Measurements from ENCODE around the gene SMYD4. TPM values are rescaled to one million over a fixed set of nuclear protein-coding genes. Genes with fewer than 3 reads are reported as not detected.

Gene SMYD4
- total and polyA plus RNA-seq, 9 donors, result 8.5 to 22.0 (median 16.3) TPM

DNA sequence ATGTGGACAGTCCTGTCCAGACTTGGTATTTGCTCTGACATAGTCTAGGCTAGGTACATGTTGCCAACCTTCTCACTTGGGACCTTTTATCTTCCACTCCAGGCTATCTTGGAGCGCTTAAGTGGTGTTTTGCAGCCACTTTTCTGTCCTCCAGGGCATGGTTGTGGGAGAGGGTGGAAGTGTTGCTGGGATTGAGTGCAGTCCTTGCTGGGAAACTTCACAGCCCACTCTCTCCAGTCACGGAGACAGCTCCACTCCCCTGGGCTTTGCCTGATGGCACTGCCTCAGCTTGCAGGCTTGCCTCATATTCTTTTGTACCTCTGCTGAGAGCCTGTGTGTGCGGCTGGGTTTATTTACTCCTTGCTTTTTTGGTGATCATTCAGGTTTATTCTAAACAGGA is 17.5 kb upstream of the SMYD4 start:
- intact Hi-C loops (cut with DNase I), result no loop called here
- H3K27ac ChIP-seq, result no peak overlapping the region
- H3K36me3 ChIP-seq, result no peaks in the 10 kb centered on the region
- no peak for DNase-seq
- no peaks in the 10 kb centered on the region for H3K9me3 ChIP-seq
- H3K4me3 ChIP-seq, result no peak overlapping the region
- H3K27me3 ChIP-seq, result no peaks in the 10 kb centered on the region
- no peak for TF ChIP-seq EP300 (IDR thresholded peaks at IDR 0.05)
- TF ChIP-seq, protein P1, sequence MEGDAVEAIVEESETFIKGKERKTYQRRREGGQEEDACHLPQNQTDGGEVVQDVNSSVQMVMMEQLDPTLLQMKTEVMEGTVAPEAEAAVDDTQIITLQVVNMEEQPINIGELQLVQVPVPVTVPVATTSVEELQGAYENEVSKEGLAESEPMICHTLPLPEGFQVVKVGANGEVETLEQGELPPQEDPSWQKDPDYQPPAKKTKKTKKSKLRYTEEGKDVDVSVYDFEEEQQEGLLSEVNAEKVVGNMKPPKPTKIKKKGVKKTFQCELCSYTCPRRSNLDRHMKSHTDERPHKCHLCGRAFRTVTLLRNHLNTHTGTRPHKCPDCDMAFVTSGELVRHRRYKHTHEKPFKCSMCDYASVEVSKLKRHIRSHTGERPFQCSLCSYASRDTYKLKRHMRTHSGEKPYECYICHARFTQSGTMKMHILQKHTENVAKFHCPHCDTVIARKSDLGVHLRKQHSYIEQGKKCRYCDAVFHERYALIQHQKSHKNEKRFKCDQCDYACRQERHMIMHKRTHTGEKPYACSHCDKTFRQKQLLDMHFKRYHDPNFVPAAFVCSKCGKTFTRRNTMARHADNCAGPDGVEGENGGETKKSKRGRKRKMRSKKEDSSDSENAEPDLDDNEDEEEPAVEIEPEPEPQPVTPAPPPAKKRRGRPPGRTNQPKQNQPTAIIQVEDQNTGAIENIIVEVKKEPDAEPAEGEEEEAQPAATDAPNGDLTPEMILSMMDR (IDR thresholded peaks at IDR 0.05), result no peak
- no peak for TF ChIP-seq POLR2A (IDR thresholded peaks at IDR 0.05)
- no peaks in the 10 kb centered on the region for H3K4me1 ChIP-seq (ENCODE audit: insufficient read depth)
- WGBS, 3 donors, result 88 to 93% (median 91%) methylated on average over 3 of the region's 3 CpGs

DNA sequence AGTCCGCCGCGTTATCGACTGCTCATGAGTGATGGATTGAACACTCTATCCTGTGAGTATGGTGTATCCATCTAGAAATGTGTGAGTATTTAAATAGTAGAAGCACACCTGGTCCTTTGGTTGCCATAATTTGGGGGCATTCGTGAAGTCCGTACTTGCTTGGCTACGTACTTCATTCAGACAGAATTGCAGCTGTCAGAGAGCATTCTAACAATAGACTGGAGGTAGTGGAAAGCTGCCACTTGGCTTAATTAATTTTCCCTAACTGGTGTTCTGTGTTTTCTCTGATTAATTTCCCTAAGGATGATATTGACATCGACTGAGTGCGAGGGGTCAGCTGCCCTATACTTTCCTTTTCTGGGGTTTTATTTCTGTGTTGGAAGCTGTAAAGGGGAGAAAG is 14.2 kb upstream of the SMYD4 start:
- Histone ChIP-seq H3K27ac (no peak overlapping the region), H3K4me1 (ENCODE audit: insufficient read depth) (no peaks in the 10 kb centered on the region), H3K9me3 (no peaks in the 10 kb centered on the region), H3K4me3 (no peak overlapping the region), H3K36me3 (no peaks in the 10 kb centered on the region), H3K27me3 (no peaks in the 10 kb centered on the region)
- no peak for DNase-seq
- 93 to 94% (median 93%) methylated on average over 9 of the region's 9 CpGs for WGBS, 3 donors
- intact Hi-C loops (cut with DNase I), result no loop called here
- TF ChIP-seq, protein P1 (IDR thresholded peaks at IDR 0.05), result no peak
- TF ChIP-seq POLR2A (IDR thresholded peaks at IDR 0.05) (no peak), EP300 (IDR thresholded peaks at IDR 0.05) (no peak)

DNA sequence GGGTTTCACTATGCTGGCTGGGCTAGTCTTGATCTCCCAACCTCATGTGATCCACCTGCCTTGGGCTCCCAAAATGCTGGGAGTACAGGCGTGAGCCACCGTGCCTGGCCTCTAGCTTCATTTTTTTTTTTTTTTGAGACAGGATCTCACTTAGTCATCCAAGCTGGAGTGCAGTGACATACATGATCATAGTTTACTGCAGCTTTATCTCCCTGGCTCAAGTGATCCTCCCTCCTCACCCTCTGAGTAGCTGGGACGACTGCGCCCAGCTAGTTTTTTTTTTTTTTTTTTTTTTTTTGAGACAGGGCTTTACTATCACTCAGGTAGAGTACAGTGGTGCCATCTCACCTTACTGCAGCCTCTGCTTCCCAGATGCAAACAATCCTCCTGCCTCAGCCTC is 9.8 kb upstream of the SMYD4 start:
- DNase-seq, result no peak
- WGBS, 3 donors, result 74 to 86% (median 78%) methylated on average over 4 of the region's 4 CpGs
- no peaks in the 10 kb centered on the region for H3K36me3 ChIP-seq
- H3K27ac ChIP-seq, result no peak overlapping the region
- no peaks in the 10 kb centered on the region for H3K27me3 ChIP-seq
- no peaks in the 10 kb centered on the region for H3K4me1 ChIP-seq (ENCODE audit: insufficient read depth)
- intact Hi-C loops (cut with DNase I), result no loop called here
- H3K9me3 ChIP-seq, result no peaks in the 10 kb centered on the region
- H3K4me3 ChIP-seq, result no peak overlapping the region
- TF ChIP-seq EP300 (IDR thresholded peaks at IDR 0.05), result no peak
- no peak for TF ChIP-seq POLR2A (IDR thresholded peaks at IDR 0.05)

DNA sequence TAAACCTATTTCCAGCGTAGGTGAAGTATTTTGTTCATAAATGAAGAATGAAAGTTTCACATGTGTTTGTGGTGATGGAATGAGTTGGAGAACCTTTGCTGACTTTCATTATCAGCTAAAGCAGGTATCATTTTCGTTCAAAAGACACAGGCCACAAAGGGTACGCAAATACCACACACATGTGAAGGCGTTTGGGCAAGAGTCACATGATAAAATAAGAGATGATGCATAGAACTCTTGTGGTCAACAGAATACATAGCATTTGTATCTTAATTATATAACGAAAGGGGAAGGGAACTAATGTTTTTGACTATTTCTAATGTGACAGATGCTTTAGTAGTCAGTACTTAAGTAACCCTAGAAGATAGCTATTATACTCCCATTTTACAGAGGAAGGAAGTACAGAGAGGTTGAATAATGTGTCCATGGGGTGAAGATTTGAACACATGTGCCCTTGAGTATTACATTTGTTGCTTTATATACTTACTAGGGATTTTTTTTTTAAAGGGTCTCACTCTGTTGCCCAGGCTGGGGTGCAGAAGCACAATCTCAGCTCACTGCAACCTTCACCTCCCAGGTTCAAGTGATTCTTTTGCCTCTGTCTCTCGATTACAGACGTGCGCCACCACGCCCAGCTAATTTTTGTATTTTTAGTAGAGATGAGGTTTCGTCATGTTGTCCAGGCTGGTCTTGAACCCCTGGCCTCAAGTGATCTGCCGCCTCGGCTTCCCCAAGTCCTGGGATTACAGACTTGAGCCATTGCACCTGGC is 4.9 kb upstream of the SMYD4 start:
- Histone ChIP-seq H3K27ac (no peak overlapping the region), H3K4me1 (ENCODE audit: insufficient read depth) (no peaks in the 10 kb centered on the region), H3K9me3 (no peaks in the 10 kb centered on the region), H3K27me3 (no peaks in the 10 kb centered on the region), H3K4me3 (no peak overlapping the region), H3K36me3 (no peaks in the 10 kb centered on the region)
- 79 to 83% (median 82%) methylated on average over 12 of the region's 12 CpGs for WGBS, 3 donors
- TF ChIP-seq, protein P1 (IDR thresholded peaks at IDR 0.05), result no peak
- TF ChIP-seq POLR2A (IDR thresholded peaks at IDR 0.05) (no peak), EP300 (IDR thresholded peaks at IDR 0.05) (no peak)
- no peak for DNase-seq
- intact Hi-C loops (cut with DNase I), result no loop called here

DNA sequence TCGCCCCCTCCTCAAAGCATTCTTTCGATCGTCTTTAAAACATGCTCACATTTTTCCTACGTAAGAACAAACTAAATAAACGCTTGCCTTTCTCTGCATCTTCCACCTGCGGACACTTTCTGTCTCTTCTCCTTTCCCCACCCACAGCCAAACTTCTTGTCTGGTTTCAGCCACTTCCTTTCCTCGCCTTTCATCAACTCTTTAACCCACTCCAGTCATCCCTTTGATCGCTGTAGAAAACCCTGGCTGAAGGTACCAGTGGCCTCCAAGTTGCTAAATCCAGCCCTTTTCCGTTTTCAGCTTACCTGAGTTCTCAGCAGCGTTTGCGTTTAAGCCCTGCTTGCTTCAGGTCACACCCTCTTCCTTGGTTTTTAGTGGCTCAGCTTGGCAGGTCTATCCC is 586 bp upstream of the SMYD4 start:
- DNase-seq, result no peak
- no peak for TF ChIP-seq POLR2A (IDR thresholded peaks at IDR 0.05)
- TF ChIP-seq, protein P1 (IDR thresholded peaks at IDR 0.05), result no peak
- TF ChIP-seq EP300 (IDR thresholded peaks at IDR 0.05), result no peak
- WGBS, 3 donors, result 0 to 2% (median 1%) methylated on average over 11 of the region's 11 CpGs

More for the DNA sequence above, 586 bp upstream of the SMYD4 start:
- intact Hi-C loops (cut with DNase I), result no loop called here
- no peaks in the 10 kb centered on the region for H3K36me3 ChIP-seq
- no peaks in the 10 kb centered on the region for H3K27me3 ChIP-seq
- peak overlapping the region; percentile 66 for H3K4me3 ChIP-seq
- H3K27ac ChIP-seq, result peak overlapping the region; percentile 80 to 87
- H3K4me1 ChIP-seq (ENCODE audit: insufficient read depth), result peaks cover 2% of the 10 kb centered on the region
- H3K9me3 ChIP-seq, result no peaks in the 10 kb centered on the region
